H1 (cell line): ENCODE data around the gene TMEM117. TPM values are rescaled to one million over a fixed set of nuclear protein-coding genes. Genes with fewer than 3 reads are reported as not detected.

Experiments
- EGR1 ChIP-seq: IDR thresholded peaks from 2 replicates; pipeline ENCODE4 v1.6.1; 2011; ENCODE audit warnings: low read depth, low read length, borderline replicate concordance
- EZH2 ChIP-seq: fragments of 200-600 bp; sonication (generic); IDR thresholded peaks from 2 replicates; pipeline ENCODE4 v1.7.1; 2012; ENCODE audit warnings: low read depth, mild to moderate bottlenecking, moderate library complexity, low read length, inconsistent platforms; ENCODE audit not compliant: severe bottlenecking
- SP1 ChIP-seq: IDR thresholded peaks from 2 replicates; pipeline ENCODE4 v1.6.1; 2011; ENCODE audit warnings: low read depth, low read length
- TEAD4 ChIP-seq: IDR thresholded peaks from 2 replicates; pipeline ENCODE4 v1.6.1; 2012; ENCODE audit warnings: low read depth, low read length, inconsistent platforms, mixed read lengths
- polyA plus RNA-seq, 7 experiments: library from polyadenylated mRNA; depleted of rRNA in 3 of 7; stranded (reverse) in 5 of 7; unstranded in 2 of 7; fragments of >200 nt in 5 of 7; fragments of 200-250 nt in 2 of 7; gene quantifications; 1 replicate in 5 of 7; 2 replicates in 1 of 7; 4 replicates in 1 of 7; pipeline versions ENCODE4 v1.2.1 to v1.2.3, GENCODE V29; 2011 to 2013; ENCODE audit warnings: missing spikeins in 2 of 7, mixed read lengths in 2 of 7
- total RNA-seq: library from RNA; stranded (reverse); fragmentation: NEBNext Ultra II Directional; extraction: Animal tissue kit (Norgen Biotek cat#: 25700); gene quantifications from 2 replicates; pipeline ENCODE4 v1.2.1, GENCODE V29; 2021
- TF ChIP-seq, protein P1 (sequence below): IDR thresholded peaks from 2 replicates; pipeline ENCODE4 v1.6.1; 2011; ENCODE audit warnings: low read depth, mild to moderate bottlenecking, low read length; ENCODE audit not compliant: insufficient read depth

The TMEM117 gene
- total and polyA plus RNA-seq, 2 of the 8 experiments (the other 6 are each of a cell fraction or from before 2014, with no cell fraction given), result 0.80 to 1.4 TPM

DNA sequence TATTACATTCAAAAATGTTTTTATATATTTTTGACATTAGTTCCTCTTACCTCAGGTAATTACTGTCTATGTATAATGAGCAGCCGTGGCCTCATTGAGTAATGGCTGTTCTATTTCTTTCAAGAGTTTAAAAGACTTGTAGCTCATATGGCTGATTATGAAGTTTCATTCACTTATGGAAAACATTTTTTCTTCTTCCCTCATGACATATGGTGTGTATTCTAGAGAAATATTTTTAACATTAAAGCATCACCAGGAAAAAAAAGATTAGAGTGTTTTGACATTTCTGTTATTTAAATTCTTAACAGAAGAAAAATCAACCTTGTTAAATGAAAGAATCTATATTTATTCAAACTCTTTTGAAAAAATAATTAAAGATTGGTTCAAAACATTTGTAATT is 422.4 kb downstream of the TMEM117 start (continued):
- TF ChIP-seq, protein P1, sequence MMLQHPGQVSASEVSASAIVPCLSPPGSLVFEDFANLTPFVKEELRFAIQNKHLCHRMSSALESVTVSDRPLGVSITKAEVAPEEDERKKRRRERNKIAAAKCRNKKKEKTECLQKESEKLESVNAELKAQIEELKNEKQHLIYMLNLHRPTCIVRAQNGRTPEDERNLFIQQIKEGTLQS, result no peak
- TF ChIP-seq EZH2 (no peak), SP1 (no peak), TEAD4 (no peak), EGR1 (no peak)
